CD4-positive, alpha-beta T cell (primary cell): ENCODE measurements around the gene SMAD3. TPM values are rescaled to one million over a fixed set of nuclear protein-coding genes. Genes with fewer than 3 reads are reported as not detected.

Experiments used
- ATAC-seq: fragments of 200-7000 bp; cut with Tn5 transposase; one replicate; pipeline ENCODE4 v1.10.0; 2022; ENCODE audit warnings: mild to moderate bottlenecking; ENCODE audit not compliant: poor library complexity
- CTCF ChIA-PET: fragments of 350-600 bp; sonication (Branson Sonifier 250); formaldehyde crosslinking; loops from one replicate; lab custom pipeline; 2021; ENCODE audit warnings: antibody characterized with exemption, inconsistent platforms; lab: Charles Lee
- POLR2A ChIA-PET: fragments of 350-600 bp; sonication (Branson Sonifier 250); formaldehyde crosslinking; loops from one replicate; lab custom pipeline; 2021; ENCODE audit warnings: antibody characterized with exemption, inconsistent platforms; lab: Charles Lee
- DNase-seq, 14 experiments: peaks; one replicate each; pipeline ENCODE4 v3.0.0-alpha.2; 2013 to 2020; ENCODE audit warnings: mixed read lengths in 2 of 14
- H3K27ac ChIP-seq, 2 donors: one replicate each; pipeline versions ENCODE4 v1.5.1 to v1.7.0; 2013; ENCODE audit warnings: low read length in 2 of 2, low read depth in 1 of 2, mild to moderate bottlenecking in 1 of 2
- H3K27me3 ChIP-seq, 2 experiments: 1 replicate in 1 of 2; 2 replicates in 1 of 2; pipeline versions ENCODE4 v1.6.1 to v1.7.0; 2013; ENCODE audit warnings: low read length in 2 of 2, control low read depth in 1 of 2, mild to moderate bottlenecking in 1 of 2, moderate library complexity in 1 of 2; ENCODE audit not compliant: insufficient read depth in 2 of 2, control insufficient read depth in 1 of 2
- H3K36me3 ChIP-seq: one replicate; pipeline ENCODE4 v1.6.1; 2013; ENCODE audit warnings: low read length, control low read depth; ENCODE audit not compliant: insufficient read depth
- H3K4me1 ChIP-seq: one replicate; pipeline ENCODE4 v1.6.1; 2013; ENCODE audit warnings: low read length, control low read depth; ENCODE audit not compliant: insufficient read depth
- H3K4me3 ChIP-seq: one replicate; pipeline ENCODE4 v1.5.1; 2013; ENCODE audit warnings: mild to moderate bottlenecking, low read length, moderate library complexity
- H3K9me3 ChIP-seq, 2 experiments: 1 replicate in 1 of 2; 2 replicates in 1 of 2; pipeline versions ENCODE4 v1.6.1 to v1.7.0; 2013; ENCODE audit warnings: low read length in 2 of 2, mild to moderate bottlenecking in 2 of 2, control low read depth in 1 of 2, moderate library complexity in 1 of 2; ENCODE audit not compliant: control insufficient read depth in 1 of 2, insufficient read depth in 1 of 2
- H3K27ac Mint-ChIP-seq: one replicate; pipeline ENCODE4 v1.8.0; 2020; ENCODE audit warnings: mixed read lengths
- H3K27me3 Mint-ChIP-seq: one replicate; pipeline ENCODE4 v1.8.0; 2021; ENCODE audit warnings: mixed read lengths
- H3K36me3 Mint-ChIP-seq: one replicate; pipeline ENCODE4 v1.8.0; 2021; ENCODE audit warnings: low read depth, mixed read lengths
- H3K4me1 Mint-ChIP-seq: one replicate; pipeline ENCODE4 v1.8.0; 2021; ENCODE audit warnings: low read depth, mixed read lengths
- H3K4me3 Mint-ChIP-seq: one replicate; pipeline ENCODE4 v1.8.0; 2020; ENCODE audit warnings: mild to moderate bottlenecking, mixed read lengths
- H3K9me3 Mint-ChIP-seq: one replicate; pipeline ENCODE4 v1.8.0; 2020; ENCODE audit warnings: mixed read lengths
- intact Hi-C, 2 experiments: fragments of 100-400 bp; cut with DNase I in 1 of 2; cut with micrococcal nuclease in 1 of 2; formaldehyde crosslinking; loops; one replicate each; pipeline versions ENCODE4 v1.15.1 to v1.9.0; 2023 to 2025; cut with DNase I, micrococcal nuclease
- total RNA-seq, 174 experiments: library from RNA in 2 of 174; stranded (reverse) in 2 of 174; gene quantifications; one replicate each; pipeline ENCODE4 v1.2.3 and lab custom pipeline; 2021 to 2026
- TF ChIP-seq, protein P1 (sequence below): fragments of 200-600 bp; IDR thresholded peaks from one replicate; pipeline ENCODE4 v1.8.0; 2022; ENCODE audit warnings: antibody characterized with exemption, mild to moderate bottlenecking

Gene SMAD3
- total RNA-seq, 2 experiments from 2014 or later, result 30.0 to 31.0 TPM

DNA sequence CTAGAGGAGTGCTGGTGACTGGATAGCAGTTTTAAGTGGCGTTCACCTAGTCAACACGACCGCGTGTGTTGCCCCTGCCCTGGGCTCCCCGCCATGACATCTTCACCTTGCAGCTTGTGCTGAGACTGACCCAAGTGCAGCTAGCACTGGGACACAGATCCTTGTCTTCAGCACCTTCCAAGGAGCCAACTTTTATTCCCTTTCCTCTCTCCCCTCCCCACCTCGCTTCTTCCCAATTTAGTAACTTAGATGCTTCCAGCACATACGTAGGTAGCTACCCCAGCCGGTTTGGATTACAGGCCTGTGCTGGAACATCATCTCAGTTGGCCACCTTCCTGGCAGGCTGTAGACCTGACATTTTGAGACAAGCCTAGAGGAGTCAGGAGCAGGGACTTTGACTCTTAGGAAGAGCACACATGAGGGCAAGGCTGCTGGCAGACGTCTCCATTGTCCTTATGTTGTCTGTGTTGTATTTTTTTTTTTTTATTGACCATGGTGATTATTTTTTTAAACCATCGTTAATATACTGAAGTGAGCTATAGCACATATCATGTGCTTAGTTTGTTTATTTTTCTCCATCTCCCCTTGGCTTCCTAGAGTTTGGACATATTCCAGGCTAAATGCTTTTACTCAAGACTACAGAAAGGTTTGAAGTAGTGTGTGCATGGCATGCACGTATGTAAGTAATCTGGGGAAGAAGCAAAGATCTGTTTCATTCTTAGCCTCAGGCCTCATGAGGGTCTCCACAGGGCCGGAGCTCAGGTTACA, 128.0 kb downstream of the SMAD3 start:
- ATAC-seq (no peak), DNase-seq (no peak)
- Mint-ChIP-seq H3K27me3 (no peaks in the 10 kb centered on the region), H3K4me1 (peaks cover 6% of the 10 kb centered on the region), H3K36me3 (peaks cover 72% of the 10 kb centered on the region), H3K4me3 (no peak overlapping the region), H3K9me3 (no peaks in the 10 kb centered on the region), H3K27ac (peak overlapping the region; percentile 34)
- CTCF ChIA-PET, result interaction anchor here (0.5 kb wide), 1 partner anchor 23 kb away, joined by 3 read pairs; no protein-coding TSS in a partner anchor
- peaks cover 0 to 8% of the 10 kb centered on the region in 2 experiments for H3K9me3 ChIP-seq
- no peak overlapping the region for H3K27ac ChIP-seq
- peaks cover 4% of the 10 kb centered on the region for H3K4me1 ChIP-seq
- intact Hi-C loops, result no loop called here
- no peaks in the 10 kb centered on the region for H3K27me3 ChIP-seq
- TF ChIP-seq, protein P1, sequence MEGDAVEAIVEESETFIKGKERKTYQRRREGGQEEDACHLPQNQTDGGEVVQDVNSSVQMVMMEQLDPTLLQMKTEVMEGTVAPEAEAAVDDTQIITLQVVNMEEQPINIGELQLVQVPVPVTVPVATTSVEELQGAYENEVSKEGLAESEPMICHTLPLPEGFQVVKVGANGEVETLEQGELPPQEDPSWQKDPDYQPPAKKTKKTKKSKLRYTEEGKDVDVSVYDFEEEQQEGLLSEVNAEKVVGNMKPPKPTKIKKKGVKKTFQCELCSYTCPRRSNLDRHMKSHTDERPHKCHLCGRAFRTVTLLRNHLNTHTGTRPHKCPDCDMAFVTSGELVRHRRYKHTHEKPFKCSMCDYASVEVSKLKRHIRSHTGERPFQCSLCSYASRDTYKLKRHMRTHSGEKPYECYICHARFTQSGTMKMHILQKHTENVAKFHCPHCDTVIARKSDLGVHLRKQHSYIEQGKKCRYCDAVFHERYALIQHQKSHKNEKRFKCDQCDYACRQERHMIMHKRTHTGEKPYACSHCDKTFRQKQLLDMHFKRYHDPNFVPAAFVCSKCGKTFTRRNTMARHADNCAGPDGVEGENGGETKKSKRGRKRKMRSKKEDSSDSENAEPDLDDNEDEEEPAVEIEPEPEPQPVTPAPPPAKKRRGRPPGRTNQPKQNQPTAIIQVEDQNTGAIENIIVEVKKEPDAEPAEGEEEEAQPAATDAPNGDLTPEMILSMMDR, result no peak
- POLR2A ChIA-PET, result interaction anchor here (0.6 kb wide), 1 partner anchor 37 kb away, joined by 3 read pairs; no protein-coding TSS in a partner anchor
- H3K4me3 ChIP-seq, result no peak overlapping the region
- H3K36me3 ChIP-seq, result peaks cover 57% of the 10 kb centered on the region

DNA sequence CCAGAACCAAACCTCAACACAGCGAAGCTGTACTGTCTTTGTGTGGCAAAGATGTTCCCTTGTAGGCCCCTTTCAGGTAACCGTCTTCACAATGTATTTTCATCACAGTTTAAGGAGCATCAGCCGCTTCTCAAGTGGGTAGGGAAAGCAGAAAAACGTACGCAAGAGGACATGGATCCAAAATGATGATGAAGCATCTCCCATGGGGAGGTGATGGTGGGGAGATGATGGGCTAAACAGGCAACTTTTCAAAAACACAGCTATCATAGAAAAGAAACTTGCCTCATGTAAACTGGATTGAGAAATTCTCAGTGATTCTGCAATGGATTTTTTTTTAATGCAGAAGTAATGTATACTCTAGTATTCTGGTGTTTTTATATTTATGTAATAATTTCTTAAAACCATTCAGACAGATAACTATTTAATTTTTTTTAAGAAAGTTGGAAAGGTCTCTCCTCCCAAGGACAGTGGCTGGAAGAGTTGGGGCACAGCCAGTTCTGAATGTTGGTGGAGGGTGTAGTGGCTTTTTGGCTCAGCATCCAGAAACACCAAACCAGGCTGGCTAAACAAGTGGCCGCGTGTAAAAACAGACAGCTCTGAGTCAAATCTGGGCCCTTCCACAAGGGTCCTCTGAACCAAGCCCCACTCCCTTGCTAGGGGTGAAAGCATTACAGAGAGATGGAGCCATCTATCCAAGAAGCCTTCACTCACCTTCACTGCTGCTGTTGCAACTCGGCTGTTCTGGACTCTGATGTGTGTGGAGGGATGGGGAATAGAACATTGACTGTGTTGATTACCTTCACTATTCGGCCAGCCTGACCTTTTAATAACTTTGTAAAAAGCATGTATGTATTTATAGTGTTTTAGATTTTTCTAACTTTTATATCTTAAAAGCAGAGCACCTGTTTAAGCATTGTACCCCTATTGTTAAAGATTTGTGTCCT, 129.0 kb downstream of the SMAD3 start:
- H3K36me3 ChIP-seq, result peaks cover 47% of the 10 kb centered on the region
- ATAC-seq, result no peak
- no peak for DNase-seq
- peaks cover 7% of the 10 kb centered on the region for H3K4me1 ChIP-seq
- Mint-ChIP-seq H3K9me3 (no peaks in the 10 kb centered on the region), H3K27ac (peak overlapping the region; percentile 48), H3K36me3 (peaks cover 65% of the 10 kb centered on the region), H3K27me3 (no peaks in the 10 kb centered on the region), H3K4me1 (peaks cover 9% of the 10 kb centered on the region), H3K4me3 (no peak overlapping the region)
- no peak overlapping the region for H3K27ac ChIP-seq
- ChIA-PET CTCF (interaction anchor here (0.5 kb wide), 1 partner anchor 22 kb away, joined by 3 read pairs; no protein-coding TSS in a partner anchor), POLR2A (interaction anchor here (0.6 kb wide), 1 partner anchor 16 kb away, joined by 3 read pairs; no protein-coding TSS in a partner anchor)
- intact Hi-C loops, result no loop called here
- H3K27me3 ChIP-seq, result no peaks in the 10 kb centered on the region
- peaks cover 0 to 4% of the 10 kb centered on the region in 2 experiments for H3K9me3 ChIP-seq
- H3K4me3 ChIP-seq, result no peak overlapping the region
- TF ChIP-seq, protein P1, result no peak

DNA sequence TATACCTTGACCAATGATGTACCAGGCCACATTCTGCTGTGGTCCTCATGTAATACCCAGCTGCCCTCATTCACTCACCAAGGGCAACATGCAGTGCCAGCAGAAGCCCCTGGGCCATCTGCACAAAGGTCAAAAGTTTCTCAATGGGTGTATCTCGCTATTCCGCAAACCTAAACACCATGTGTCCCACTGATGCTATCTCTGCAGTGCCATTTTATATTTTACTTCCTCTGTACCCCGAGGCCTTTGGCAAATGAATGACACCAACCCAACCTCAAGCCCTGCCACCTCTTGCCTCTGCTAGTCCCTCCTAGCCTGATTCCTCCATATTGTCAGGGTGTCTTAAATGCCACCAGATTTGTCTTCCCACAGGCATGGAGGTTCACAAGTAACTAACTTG, 129.9 kb downstream of the SMAD3 start:
- peaks cover 65% of the 10 kb centered on the region for H3K36me3 Mint-ChIP-seq
- ChIA-PET CTCF (no interaction called here), POLR2A (no interaction called here)
- no peaks in the 10 kb centered on the region for H3K9me3 ChIP-seq
- H3K27me3 Mint-ChIP-seq, result no peaks in the 10 kb centered on the region
- peaks cover 7% of the 10 kb centered on the region for H3K4me1 ChIP-seq
- peaks cover 9% of the 10 kb centered on the region for H3K4me1 Mint-ChIP-seq
- H3K4me3 Mint-ChIP-seq, result no peak overlapping the region
- H3K9me3 Mint-ChIP-seq, result no peaks in the 10 kb centered on the region
- H3K27ac ChIP-seq, result no peak overlapping the region
- H3K4me3 ChIP-seq, result no peak overlapping the region
- TF ChIP-seq, protein P1, result no peak
- intact Hi-C loops, result no loop called here
- no peak for DNase-seq
- H3K27ac Mint-ChIP-seq, result peak overlapping the region; percentile 48
- ATAC-seq, result no peak
- no peaks in the 10 kb centered on the region for H3K27me3 ChIP-seq
- peaks cover 38% of the 10 kb centered on the region for H3K36me3 ChIP-seq
